HG03045 (cell line): ENCODE data around the gene WDR27.

ENCODE experiments used
- ATAC-seq: cut with Tn5 transposase; IDR thresholded peaks from one replicate; pipeline ENCODE4 v1.9.1; 2021; ENCODE audit warnings: mild to moderate bottlenecking, moderate library complexity; ENCODE audit not compliant: unreplicated experiment

WDR27 gene

DNA sequence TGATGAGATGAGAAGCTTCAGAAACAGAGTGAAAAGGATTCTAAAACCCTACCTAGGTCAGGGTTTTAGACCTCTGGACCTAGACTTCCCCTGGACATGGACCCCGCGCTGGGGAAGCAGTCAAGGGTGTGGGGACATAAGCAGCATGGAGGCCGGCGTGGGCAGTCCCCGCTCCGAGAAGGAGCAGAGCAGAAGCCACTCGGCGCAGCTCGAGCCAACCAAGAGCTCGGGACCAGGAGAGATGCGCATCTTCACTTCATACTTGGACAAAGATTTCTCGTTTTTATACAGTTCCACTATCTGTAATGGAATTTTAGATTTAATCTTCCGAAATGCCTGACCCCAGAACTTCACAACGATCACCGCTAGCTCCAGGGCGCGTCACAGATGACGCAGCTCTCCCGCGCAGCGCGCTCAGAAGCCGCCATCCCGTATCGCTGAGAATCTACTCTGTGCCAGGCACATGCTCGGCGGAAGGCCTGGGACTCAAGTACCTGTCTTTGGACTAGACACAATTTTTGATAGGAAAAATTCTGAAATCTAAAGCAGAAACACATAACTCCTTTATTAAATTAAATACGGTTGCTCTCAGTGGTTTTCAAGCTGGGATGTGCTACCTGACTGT is 60.3 kb downstream of the WDR27 start:
- no peak for ATAC-seq

DNA sequence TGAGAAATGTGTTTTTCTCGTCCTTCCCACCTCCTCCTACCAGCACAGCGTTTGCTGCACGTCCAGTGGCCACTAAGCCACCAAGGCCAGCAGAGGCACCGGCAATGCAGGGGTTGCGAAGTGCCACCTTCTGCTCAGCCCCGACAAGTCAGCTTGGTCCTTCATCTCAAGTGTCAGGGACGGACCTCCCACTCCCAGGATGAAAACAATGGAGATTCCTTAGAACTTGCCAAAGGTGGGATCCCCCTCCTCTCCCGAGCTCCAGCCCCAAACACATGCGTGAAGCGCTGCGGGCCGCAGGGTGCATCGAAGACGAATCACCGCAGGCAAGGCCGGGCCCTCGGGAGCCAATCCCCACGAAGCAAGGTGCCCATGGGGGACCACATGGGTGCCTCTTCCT is 60.8 kb downstream of the WDR27 start:
- no peak for ATAC-seq

DNA sequence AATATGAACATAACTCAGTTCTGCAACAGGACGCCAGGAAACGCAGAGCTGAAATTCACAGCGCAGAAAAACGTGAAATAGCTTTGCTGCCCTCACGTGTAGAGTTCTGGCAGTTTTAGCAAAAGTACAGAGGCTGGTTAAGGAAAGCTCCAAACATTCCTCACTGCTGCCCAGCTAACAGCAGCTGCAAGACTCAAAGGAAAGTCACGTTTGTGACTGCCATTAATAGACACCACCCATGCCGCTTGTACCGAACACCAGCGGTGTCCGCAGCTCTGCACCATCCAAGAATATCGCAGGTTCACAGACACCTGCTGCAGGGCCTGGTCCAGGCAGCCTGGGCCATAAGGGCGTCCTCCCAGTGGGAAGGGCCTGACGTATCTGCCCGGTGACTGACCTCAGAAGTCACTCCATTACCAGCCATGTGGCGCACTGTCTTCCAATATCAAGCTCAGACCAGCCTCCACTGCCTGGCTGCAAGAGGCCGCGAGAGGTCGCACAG is 61.4 kb downstream of the WDR27 start:
- ATAC-seq: no peak

DNA sequence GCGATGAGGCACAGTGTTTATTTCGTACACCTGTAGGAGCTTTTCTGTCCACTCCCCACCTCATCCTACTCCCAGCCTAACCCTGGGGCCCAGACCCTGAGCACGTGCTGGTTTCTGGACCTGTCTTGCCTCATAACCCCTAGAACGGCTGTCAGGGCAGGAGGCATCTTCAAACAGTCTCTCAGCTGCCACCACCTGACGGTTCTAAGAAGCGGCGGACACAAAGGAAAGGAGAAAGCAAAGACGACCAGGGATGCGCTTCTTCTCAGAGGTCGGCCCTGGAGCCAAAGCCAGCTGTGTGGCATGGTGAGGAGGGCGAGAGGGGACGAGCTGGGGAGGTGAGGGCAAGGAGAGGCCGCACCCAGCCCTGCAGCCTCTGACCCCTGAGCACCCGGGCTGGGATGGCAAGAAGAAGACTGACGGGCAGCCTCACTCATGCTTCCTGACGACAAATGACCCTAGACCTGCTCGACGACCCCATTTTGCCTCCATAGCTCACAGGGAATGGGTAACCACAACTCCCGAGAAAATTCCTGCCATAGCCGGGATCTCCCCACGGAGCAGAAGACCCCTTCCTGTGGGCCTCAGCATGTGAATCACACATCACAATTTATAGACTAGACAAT is 62.1 kb downstream of the WDR27 start:
- no peak for ATAC-seq

DNA sequence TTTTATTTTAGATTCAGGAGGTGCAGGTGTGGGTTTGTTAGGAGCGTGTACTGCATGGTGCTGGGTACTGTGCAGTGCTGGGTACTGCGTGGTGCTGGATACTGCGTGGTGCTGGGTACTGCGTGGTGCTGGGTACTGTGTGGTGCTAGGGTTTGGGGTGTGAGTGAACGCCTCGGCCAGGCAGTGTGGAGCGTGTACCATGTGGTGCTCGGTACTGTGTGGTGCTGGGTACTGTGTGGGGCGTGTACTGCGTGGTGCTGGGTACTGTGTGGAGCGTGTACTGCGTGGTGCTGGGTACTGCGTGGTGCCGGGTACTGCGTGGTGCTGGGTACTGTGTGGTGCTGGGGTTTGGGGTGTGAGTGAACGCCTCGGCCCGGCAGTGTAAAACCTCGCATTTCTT is 62.9 kb downstream of the WDR27 start:
- ATAC-seq: no peak

DNA sequence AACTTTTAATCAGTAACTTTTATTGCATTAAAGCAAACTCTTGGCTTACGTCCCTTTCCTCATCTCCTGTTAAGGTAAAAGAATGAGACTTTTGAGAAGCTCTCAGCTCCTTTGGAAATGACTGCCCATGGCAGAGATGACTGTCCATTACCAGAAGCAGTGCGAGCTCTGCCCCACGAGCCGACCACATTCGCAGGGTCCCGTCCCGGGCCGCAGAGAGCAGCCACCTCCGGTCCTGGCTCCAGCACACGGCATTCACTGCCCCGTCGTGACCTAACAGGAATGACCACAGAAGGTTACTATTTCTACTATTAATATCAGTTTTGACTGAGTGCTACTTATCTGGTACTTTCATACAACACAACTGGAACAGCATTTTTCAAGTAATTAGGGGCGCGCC is 63.4 kb downstream of the WDR27 start:
- no peak for ATAC-seq

DNA sequence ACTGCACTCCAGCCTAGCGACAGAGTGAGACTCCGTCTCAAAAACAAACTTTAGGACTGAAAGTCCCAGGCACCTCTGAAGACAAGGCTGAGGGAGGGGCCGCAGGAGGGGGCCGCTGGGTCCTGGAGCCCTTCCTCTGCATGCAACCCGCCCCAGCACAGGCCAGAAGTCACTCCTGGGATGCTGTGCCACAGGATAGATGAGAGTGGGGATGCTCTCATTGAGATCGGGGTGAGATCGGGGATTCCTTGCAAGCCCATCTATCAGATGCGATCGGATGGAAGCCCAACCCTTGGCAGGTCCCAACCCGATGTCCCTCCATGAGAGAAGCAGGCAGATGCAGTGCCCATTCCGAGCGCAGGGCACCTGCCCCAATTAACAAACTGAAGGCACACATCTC is 66.5 kb downstream of the WDR27 start:
- ATAC-seq: no peak

DNA sequence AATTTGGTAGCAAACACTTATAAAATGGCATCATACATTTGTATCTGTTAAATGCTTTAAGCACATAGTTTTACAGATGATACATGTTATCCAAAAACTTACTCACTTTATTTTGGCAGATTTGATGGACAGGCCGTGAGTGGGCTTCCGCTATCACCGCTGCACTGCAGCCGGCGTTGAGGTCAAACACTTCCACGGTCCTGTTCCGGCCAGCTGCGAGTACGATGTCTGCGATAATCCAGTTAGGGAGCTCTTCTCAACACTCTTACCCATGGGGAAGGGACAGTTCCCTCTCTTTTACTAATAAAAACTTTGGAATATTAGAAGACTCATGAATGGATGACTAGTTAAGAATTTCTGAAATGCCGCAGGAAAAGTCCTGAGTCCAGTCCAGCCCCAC is 69.0 kb downstream of the WDR27 start:
- no peak for ATAC-seq

DNA sequence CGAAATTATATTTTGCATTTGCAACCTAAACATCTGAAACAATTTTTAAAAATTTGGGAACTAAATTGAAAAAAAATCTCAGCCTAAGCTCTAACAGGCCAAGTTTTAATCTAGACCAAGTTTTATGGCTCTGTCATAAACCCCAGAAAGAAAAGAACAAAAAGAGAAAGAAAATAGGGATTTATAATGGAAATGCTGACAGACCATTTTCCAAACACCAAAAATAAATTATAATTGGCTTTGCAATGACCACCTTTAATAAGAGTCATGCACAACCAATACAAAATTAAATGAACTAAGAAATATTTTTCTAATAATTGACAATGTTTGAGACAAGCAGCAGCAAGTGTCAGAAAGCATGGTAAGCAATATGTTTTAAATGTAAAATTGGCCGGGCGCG is 72.6 kb downstream of the WDR27 start:
- no peak for ATAC-seq

DNA sequence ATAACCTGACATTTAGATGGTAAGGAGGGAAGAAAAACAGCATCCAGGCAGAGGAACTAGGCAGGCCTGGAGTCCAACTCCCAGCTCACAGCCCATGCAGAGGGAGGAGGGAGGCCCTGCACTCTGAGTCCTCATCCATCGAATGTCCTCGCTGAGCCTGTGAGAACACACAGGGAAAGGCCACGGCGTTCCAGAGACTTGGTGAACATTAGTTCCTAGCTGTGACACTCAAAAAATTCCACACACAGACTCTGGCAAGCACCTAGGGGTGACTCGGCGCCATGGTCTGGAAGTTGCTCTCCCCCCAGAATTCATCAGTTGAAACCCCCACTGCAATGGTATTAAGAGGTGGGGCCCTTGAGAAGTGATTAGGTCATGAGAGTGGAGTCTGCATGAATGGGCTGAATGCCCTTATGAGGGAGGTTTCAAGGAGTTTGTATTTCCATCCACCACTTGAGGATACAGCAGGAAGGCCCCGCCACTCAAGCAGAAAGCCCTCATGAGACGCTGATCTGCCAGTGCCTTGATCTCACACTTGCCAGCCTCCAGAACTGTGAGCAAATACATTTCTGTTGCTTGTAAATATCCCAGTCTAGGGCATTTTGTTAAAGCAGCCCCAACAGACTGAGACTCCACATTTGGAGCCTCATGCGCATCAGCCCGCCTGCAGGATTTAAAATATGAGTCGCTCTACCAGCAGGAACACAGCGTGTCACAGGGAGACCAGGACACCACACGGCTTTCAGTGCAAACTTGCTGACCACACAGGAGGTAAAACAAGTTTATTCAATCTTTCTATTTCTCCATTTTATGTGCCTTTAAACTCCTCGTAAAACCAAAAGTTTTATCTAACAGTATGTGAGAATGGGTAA is 73.9 kb downstream of the WDR27 start:
- ATAC-seq: no peak

DNA sequence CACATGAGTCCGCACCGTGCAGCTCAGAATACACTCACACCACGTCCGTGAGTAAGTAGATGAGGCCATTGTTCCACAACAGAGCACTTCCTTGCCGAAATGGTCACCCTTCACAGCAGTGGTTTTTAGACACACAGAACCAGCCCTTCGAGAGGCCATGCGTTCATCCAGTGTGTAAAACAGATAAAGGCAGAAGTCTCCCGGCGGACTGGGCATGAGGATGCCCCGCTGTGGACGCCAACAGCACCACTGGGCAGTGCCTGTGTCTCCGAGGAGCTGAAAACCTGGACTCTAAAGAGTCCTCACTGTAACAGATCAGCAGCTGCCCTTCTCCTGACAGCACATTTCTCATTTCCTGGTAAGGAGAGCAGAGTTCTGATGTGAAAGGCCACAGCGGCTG is 75.2 kb downstream of the WDR27 start:
- ATAC-seq: no peak

DNA sequence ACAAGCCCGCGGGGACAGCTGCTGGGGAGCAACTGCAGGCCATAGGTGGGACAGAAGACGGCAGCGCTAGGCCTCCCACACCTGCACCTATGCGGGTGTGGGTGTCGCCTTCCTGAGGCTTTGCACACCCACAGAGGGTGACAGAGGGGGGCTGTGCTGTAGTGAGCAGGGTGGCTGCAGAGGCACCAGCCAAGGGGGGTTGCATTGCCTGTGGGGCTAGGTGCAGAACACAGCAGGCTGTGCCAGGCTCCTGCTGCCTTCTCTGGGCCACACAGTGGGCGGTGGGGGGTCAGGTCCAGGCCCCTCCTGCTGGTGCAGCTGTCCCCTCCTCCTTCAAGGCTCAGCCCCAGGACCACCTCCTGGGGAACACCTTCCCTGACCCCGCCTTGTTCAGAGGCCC is 75.7 kb downstream of the WDR27 start:
- no peak for ATAC-seq

DNA sequence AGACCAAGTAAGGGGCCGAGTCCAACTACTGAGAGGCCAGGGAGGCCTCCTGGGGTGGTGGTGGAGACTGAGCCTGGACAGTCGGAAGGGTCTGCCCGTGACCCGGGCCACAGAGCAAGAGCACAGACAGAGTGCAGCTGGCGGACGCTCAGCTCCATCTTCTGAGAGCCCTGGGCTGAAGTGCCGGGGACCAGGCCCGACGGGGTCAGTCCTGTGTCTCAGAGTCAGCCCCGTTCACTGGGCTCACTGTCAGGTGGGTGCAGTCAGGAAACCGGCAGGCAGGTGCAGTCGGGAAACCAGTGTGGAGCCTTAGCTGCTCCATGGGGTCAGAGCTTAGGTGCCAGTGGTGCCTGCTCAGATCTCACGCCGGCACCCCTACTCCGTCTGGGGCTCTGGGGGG is 76.5 kb downstream of the WDR27 start:
- ATAC-seq: no peak

DNA sequence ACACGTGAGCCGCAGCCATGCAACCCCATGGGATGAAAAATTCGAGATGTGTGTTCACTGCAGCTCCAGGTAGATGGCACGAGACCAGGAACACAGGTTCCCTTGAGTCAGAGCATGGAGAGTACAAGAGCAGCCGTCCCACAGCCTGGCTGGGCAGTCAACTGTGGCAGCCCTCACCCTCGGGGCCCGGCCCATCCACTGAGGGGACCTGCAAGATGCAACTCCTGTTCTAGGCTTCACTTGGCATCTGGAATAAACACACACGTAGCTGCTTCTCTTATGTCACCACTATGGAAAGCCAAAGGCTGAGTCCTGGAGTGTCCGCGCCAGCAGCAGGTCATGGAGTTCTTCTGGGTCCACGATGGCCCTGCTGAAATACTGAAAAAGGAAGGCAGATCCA is 77.0 kb downstream of the WDR27 start:
- ATAC-seq: no peak

DNA sequence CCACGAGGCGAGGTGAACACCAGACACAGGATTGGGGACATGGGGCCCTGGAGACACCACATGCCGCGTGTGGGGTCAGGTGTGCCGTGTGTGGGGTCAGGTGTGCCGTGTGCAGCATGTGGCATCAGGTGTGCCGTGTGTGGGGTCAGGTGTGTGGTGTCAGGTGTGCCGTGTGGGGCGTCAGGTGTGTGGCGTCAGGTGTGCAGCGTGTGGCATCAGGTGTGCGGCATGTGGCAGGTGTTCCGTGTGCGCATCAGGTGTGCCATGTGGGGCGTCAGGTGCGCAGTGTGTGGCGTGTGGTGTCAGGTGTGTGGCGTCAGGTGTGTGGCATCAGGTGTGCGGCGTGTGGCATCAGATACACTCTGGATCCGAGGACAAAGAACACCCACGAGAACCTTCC is 77.9 kb downstream of the WDR27 start:
- ATAC-seq: no peak

DNA sequence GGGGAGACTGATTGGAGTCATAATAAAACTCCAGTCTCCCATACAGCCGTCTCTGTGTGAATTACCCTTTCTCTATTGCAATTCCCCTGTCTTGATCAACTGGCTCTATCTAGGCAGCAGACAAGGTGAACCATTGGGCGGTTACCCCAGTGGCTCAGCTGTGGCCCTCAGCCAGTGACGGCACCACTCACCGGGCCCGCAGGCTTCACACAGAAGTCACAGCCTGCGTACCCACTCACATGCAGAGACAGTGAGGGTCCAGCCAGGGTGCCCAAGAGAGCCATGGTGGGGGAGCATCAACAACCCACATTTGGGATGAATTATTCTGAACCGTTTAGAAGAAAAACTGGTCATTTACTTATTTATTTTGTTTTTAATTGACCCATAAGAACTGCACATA is 78.5 kb downstream of the WDR27 start:
- no peak for ATAC-seq

DNA sequence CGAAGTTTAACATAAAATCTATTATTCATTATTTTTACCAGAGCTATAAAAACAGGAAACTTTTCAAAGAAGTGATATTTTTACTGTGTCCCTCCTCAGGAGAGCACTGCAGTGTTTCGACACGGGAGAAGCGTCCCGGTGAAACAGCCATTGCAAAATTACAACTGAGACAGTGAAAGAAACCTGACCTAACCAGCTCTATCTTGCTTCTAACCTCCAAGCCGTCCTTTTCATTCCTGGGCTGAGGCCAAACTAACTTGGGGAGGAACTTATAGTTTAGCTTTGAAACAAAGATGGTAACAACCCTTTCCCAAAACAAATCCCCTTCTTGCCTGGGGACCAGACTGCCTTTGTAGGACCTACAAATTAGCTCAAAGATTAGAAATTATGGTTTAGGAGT is 79.2 kb downstream of the WDR27 start:
- no peak for ATAC-seq

DNA sequence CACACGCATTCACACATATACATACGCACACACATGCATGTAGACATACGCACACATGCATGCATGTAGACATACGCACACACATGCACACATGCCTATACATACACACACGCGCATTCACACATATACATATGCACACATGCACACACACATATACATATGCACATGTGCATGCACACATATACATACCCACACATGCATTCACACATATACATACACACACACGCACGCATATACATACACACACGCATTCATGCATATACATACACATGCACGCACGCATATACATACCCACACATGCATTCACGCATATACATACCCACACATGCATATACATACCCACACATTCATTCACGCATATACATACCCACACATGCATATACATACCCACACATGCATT is 80.5 kb downstream of the WDR27 start:
- no peak for ATAC-seq

DNA sequence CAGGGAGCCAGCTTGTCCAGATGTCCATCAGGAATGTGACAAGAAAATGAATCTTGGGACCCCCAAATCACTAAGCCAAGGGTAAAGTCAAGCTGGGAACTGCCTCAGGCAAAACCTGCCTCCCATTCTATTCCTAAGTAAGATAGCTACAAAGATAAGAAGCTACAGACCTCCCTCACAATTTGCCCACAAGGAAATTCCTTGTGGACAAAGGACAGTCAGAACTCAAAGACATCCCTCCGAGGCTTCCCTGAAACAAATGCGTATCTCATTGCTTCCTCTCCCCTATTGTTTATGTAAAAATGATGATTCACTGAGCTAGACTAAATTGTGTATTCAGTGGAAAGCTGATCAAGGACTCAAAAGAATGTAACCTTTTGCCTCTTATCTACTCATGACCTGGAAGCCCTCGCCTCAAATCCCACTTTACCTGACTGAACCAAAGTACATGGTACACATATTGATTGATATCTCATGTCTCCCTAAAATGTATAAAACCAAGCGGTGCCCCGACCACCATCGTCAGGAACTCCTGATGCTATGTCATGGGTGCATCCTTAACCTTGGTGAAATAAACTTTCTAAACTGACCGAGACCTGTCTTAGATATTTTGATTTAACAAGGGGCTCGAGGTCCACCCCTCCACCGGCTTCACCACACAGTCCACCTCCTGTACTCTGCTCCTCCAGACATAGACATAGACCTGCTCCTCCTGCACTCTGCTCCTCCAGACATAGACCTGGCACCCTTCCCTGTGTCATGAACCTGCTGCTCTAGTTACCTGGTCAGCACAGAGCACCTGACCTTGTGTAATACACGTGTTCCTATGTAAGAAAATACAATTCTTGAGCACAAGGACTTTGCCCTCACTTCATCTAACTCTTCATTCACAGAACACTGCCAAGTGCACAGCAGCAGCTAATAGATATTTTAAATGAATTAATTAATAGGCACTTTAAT is 81.4 kb downstream of the WDR27 start:
- ATAC-seq: no peak

DNA sequence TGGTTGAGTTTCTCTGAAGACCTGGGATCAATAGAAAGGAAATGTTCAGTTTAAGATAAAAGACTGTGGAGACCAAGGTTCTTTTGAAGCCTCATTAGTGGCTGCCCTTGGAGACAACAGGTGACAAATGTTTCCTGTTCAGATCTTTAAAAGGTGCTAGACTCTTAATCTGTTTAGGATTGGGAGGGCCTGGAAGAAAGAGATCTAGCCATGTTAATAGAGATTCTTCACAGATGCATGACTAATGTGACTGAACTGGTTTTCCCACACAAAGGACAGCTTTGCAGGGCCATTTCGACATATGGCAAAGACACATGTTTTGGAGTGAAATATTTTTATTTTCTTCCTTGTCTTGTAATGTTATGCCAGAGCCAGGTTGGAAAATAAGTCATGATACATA is 82.2 kb downstream of the WDR27 start:
- ATAC-seq: no peak
